Epithelial cell of esophagus (primary cell): Measurements from ENCODE around the gene ASIC4.

Experiments used
- DNase-seq: peaks from one replicate; pipeline ENCODE4 v3.0.0; 2010; ENCODE audit warnings: low read depth
- H3K4me3 ChIP-seq: 2 replicates; pipeline ENCODE4 v1.5.1; 2011; ENCODE audit warnings: mild to moderate bottlenecking, low read length, control low read depth
- CTCF ChIP-seq: IDR thresholded peaks from 2 replicates; pipeline ENCODE4 v1.5.1; 2011; ENCODE audit warnings: low read depth, mild to moderate bottlenecking, low read length, control low read depth, inconsistent platforms; ENCODE audit not compliant: insufficient read depth; ENCODE audit errors: missing control alignments

Gene ASIC4

DNA sequence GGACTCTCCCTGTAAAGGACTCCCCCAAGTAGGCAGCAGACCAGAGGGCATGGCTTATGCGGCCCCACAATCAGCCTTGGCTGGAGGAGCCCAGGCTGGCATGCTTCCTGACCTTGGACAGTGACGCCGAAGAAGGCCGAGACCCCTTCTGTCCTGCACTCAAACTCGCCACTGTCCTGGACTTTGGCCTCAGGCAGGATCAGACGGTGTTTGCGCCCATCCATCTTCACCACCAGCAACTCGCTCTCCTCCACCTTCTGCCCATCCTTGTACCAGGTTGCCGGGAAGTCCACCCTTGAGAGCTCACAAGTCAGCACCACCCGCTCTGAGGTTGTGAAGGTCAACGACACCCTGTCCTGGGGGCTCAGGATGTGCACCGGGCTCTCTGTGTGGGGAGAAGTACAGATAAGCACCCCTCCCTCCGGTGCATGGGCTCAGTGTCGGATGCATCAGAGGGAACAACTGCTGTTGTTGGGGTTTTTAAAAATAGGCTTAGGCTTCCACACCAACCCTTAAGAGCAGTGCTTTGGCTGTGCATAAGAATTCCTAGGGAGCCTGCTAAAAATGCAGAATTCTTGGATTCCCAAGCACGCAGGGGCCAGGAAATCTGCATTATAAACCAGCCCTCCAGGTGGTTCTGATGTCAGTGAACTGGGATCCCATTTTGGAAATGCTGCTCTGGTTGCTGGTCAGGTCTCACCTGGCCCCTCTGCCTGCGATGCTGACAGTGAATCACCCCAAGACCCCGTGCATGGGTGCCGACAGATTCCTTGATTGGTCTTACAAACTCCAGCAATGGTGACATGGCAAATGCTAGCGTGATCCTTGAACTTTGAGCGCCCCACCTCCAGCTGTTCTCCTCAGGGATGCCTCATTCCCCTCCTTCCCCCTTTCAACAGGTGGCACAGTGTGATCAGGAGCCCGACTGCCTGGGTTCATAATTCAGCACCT is 51.1 kb downstream of the ASIC4 start:
- TF ChIP-seq CTCF = no peak
- no peak overlapping the region for H3K4me3 ChIP-seq
- DNase-seq = no peak

DNA sequence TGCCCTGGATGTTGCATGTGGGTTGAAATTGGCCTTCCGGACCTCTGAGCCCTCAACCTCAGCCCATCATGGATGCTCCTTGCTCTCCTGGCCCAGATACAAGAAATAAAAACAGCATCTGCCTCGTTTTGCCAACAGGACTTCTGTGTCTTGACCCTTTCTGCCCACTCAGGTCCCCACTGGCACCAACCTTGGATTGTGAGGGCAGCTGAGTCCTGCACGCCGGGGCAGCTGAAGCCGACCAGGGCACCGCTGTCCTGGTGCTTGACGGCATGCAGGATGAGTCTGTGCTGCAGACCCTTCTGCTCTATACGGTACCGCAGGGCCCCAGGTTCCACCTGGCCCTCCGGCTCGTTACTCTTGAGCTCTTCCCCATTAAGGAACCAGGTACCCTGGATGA is 52.4 kb downstream of the ASIC4 start:
- no peak for DNase-seq
- no peak for TF ChIP-seq CTCF
- H3K4me3 ChIP-seq = no peak overlapping the region

- no peak for TF ChIP-seq CTCF
- DNase-seq = no peak
- H3K4me3 ChIP-seq = no peak overlapping the region
Measured at GRCh38 chr2:219567131-219567530, 52.8 kb downstream of the ASIC4 start.

GRCh38 chr2:219567791-219568361 is 53.6 kb downstream of the ASIC4 start:
- TF ChIP-seq CTCF = no peak
- no peak overlapping the region for H3K4me3 ChIP-seq
- no peak for DNase-seq

GRCh38 chr2:219569041-219569440 is 54.8 kb downstream of the ASIC4 start:
- no peak for TF ChIP-seq CTCF
- no peak for DNase-seq
- H3K4me3 ChIP-seq = no peak overlapping the region

- H3K4me3 ChIP-seq = peak overlapping the region; percentile 50
- no peak for DNase-seq
- TF ChIP-seq CTCF = no peak
Measured at GRCh38 chr2:219569635-219570034, 55.4 kb downstream of the ASIC4 start.
